ENCODE data around the gene PRKX. TPM values are rescaled to one million over a fixed set of nuclear protein-coding genes. Genes with fewer than 3 reads are reported as not detected.
A peak's percentile ranks its signal among the peaks of the same experiment; 100 is the strongest.

The PRKX gene
- total and polyA plus RNA-seq, 2 of the 4 experiments (the other 2 are of a cell fraction): 7.2 to 14.9 TPM

GRCh38 chrX:3717742-3718420, 4.4 kb upstream of the PRKX start:
- Histone ChIP-seq H3K56ac (ENCODE audit: extremely low read depth, insufficient read depth, low read length) (no peak overlapping the region), H4K8ac (ENCODE audit: low read depth in 2 of 2, low read length in 2 of 2) (no peak overlapping the region), H2AFZ (replicated peaks; ENCODE audit: low read length, poor library complexity) (no peak overlapping the region), H3K4me1 (ENCODE audit: control insufficient read depth, insufficient read depth, low read length) (no peaks in the 10 kb centered on the region), H4K20me1 (ENCODE audit: insufficient read depth, low read length) (no peaks in the 10 kb centered on the region), H3K27me3 (ENCODE audit: control insufficient read depth, insufficient read depth, low read length) (no peaks in the 10 kb centered on the region), H3K9me3 (ENCODE audit: control insufficient read depth, insufficient read depth, low read length) (no peaks in the 10 kb centered on the region), H2AK5ac (ENCODE audit: low read depth, low read length) (no peak overlapping the region), H2BK120ac (ENCODE audit: low read depth, low read length) (no peak overlapping the region), H3K36me3 (ENCODE audit: control insufficient read depth, insufficient read depth, low read length) (no peaks in the 10 kb centered on the region), H3K14ac (replicated peaks; ENCODE audit: low read depth, low read length) (no peak overlapping the region), H3K79me1 (ENCODE audit: low read depth in 1 of 2, low read length in 2 of 2) (no peaks in the 10 kb centered on the region), H4K5ac (ENCODE audit: low read depth, low read length) (no peak overlapping the region), H3K9ac (ENCODE audit: low read depth, low read length) (no peak overlapping the region), H3K27ac (ENCODE audit: insufficient read depth, low read length) (no peak overlapping the region), H3K4me2 (ENCODE audit: low read depth, low read length) (no peak overlapping the region), H2BK15ac (ENCODE audit: low read depth, low read length) (no peak overlapping the region), H3K18ac (ENCODE audit: low read depth, low read length) (no peak overlapping the region), H3K23ac (ENCODE audit: low read depth, low read length) (no peak overlapping the region), H3K4ac (ENCODE audit: low read depth, low read length) (no peak overlapping the region), H2AK9ac (replicated peaks; ENCODE audit: low read depth, low read length, poor library complexity) (no peak overlapping the region), H4K91ac (ENCODE audit: insufficient read depth, low read depth, low read length) (no peak overlapping the region), H3K4me3 (ENCODE audit: insufficient read depth, low read depth, low read length) (no peak overlapping the region), H2BK5ac (ENCODE audit: low read depth, low read length, poor library complexity, severe bottlenecking) (no peak overlapping the region), H3K9me1 (ENCODE audit: insufficient read depth, low read length) (no peaks in the 10 kb centered on the region), H2BK20ac (ENCODE audit: low read depth, low read length) (no peak overlapping the region)
- no TSS peak for BruUV-seq (replicated peaks)
- ChIA-PET CTCF (no interaction called here), POLR2A (ENCODE audit: unreplicated experiment) (no interaction called here)
- no peak for ATAC-seq (ENCODE audit: low read depth)
- 61% methylated on average over 4 of the region's 11 CpGs; no CpG with 5 or more reads in 1 of the 2 experiments for WGBS, 2 experiments (ENCODE audit: extremely low coverage in 2 of 2, insufficient read length in 1 of 2)
- TF ChIP-seq MXI1 (IDR thresholded peaks at IDR 0.05; ENCODE audit: borderline replicate concordance, low read depth, low read length): no peak
- TF ChIP-seq SMC3 (IDR thresholded peaks at IDR 0.05; ENCODE audit: low read depth, low read length): no peak
- TF ChIP-seq BHLHE40 (IDR thresholded peaks at IDR 0.05; ENCODE audit: low read depth, low read length): no peak
- in situ Hi-C loops (cut with MboI; ENCODE audit: low sequenced_read_pairs): no loop called here
- DNase-seq: peak; percentile 50
- dilution Hi-C loops (cut with HindIII; ENCODE audit: low sequenced_read_pairs, unreplicated experiment): no loop called here
- intact Hi-C loops (cut with micrococcal nuclease): no loop called here
